Common myeloid progenitor, CD34-positive (primary cell): ENCODE results near the gene CCNK.

Experiments
- CTCF ChIA-PET: fragments of 350-600 bp; sonication (Branson Sonifier 250); formaldehyde crosslinking; loops from one replicate; lab custom pipeline; 2021; ENCODE audit warnings: antibody characterized with exemption; lab: Charles Lee
- POLR2A ChIA-PET: fragments of 350-600 bp; sonication (Branson Sonifier 250); formaldehyde crosslinking; loops from one replicate; lab custom pipeline; 2021; ENCODE audit warnings: antibody characterized with exemption; lab: Charles Lee
- DNase-seq, 3 donors: peaks; one replicate each; pipeline versions ENCODE4 v3.0.0 to v3.0.0-alpha.2; 2013
- H3K27ac ChIP-seq, 2 experiments: 1 replicate in 1 of 2; 2 replicates in 1 of 2; pipeline ENCODE4 v1.7.0; 2013; ENCODE audit warnings: inconsistent platforms in 2 of 2, low read length in 2 of 2, mild to moderate bottlenecking in 2 of 2, low read depth in 1 of 2, moderate library complexity in 1 of 2; ENCODE audit not compliant: severe bottlenecking in 2 of 2, insufficient read depth in 1 of 2, poor library complexity in 1 of 2
- H3K27me3 ChIP-seq, 5 experiments: replicated peaks in 2 of 5; 1 replicate in 3 of 5; 2 replicates in 2 of 5; pipeline versions ENCODE4 v1.6.1 to v1.7.0; 2013; ENCODE audit warnings: low read length in 4 of 5, mild to moderate bottlenecking in 2 of 5, moderate library complexity in 2 of 5, inconsistent platforms in 1 of 5; ENCODE audit not compliant: insufficient read depth in 5 of 5, control insufficient read depth in 4 of 5
- H3K36me3 ChIP-seq, 4 experiments: 1 replicate in 2 of 4; 2 replicates in 2 of 4; pipeline versions ENCODE4 v1.6.1 to v1.7.0; 2013; ENCODE audit warnings: low read length in 3 of 4, control low read depth in 1 of 4, mild to moderate bottlenecking in 1 of 4; ENCODE audit not compliant: control insufficient read depth in 4 of 4, insufficient read depth in 4 of 4
- H3K4me1 ChIP-seq, 4 experiments: 1 replicate in 3 of 4; 2 replicates in 1 of 4; pipeline versions ENCODE4 v1.6.1 to v1.7.1; 2013; ENCODE audit warnings: low read length in 3 of 4, mild to moderate bottlenecking in 3 of 4, control low read depth in 1 of 4, inconsistent platforms in 1 of 4, moderate library complexity in 1 of 4; ENCODE audit not compliant: control insufficient read depth in 4 of 4, insufficient read depth in 4 of 4; ENCODE audit errors: control extremely low read depth in 1 of 4
- H3K4me3 ChIP-seq, 7 experiments: 1 replicate in 4 of 7; 2 replicates in 3 of 7; pipeline versions ENCODE4 v1.5.1 to v1.7.0; 2013; ENCODE audit warnings: mild to moderate bottlenecking in 7 of 7, low read length in 6 of 7, moderate library complexity in 6 of 7, inconsistent platforms in 2 of 7, low read depth in 2 of 7, control low read depth in 1 of 7; ENCODE audit not compliant: insufficient read depth in 4 of 7, control insufficient read depth in 1 of 7; ENCODE audit errors: extremely low read depth in 1 of 7
- H3K9me3 ChIP-seq, 5 experiments: 1 replicate in 4 of 5; 2 replicates in 1 of 5; pipeline versions ENCODE4 v1.6.1 to v1.7.1; 2013; ENCODE audit warnings: low read length in 4 of 5, mild to moderate bottlenecking in 2 of 5, inconsistent platforms in 1 of 5, low read depth in 1 of 5, moderate library complexity in 1 of 5; ENCODE audit not compliant: control insufficient read depth in 4 of 5, insufficient read depth in 2 of 5; ENCODE audit errors: control extremely low read depth in 1 of 5
- WGBS: methylation state at CpG from one replicate; pipeline ENCODE4 v1.1.5; 2013; ENCODE audit not compliant: insufficient coverage; 5-methylcytosine and 5-hydroxymethylcytosine counted together

The CCNK gene

DNA sequence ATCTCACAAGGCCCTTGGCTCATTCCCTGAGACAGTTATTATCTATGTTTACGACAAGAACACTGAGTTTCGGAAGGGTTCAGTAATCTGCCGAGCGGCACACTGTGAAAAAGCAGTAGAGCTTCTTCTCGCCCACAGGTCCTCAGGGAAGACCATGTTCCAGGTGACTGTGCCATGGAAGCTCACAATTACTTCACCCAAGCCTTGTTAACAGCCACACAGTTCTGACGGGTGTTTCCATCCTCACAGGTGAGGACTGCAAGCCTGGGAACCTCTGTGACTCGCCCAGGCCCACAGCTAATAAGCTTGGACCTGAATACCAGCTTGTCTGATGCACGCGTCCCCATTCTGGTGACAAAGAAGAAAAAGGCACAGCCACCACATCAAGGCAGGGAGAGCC, 15.9 kb upstream of the CCNK start:
- Histone ChIP-seq H3K4me3 (no peak overlapping the region), H3K27me3 (no peaks in the 10 kb centered on the region), H3K27ac (no peak overlapping the region), H3K36me3 (peaks cover 19 to 65% (median 42%) of the 10 kb centered on the region in 4 experiments), H3K4me1 (peaks cover 0 to 23% (median 12%) of the 10 kb centered on the region in 4 experiments), H3K9me3 (no peaks in the 10 kb centered on the region)
- WGBS = 100% methylated on average over 9 of the region's 9 CpGs
- CTCF ChIA-PET = interaction anchor here (1.3 kb wide), 1 partner anchor 10 kb away, joined by 3 read pairs; no protein-coding TSS in a partner anchor
- no peak for DNase-seq
- POLR2A ChIA-PET = no interaction called here

DNA sequence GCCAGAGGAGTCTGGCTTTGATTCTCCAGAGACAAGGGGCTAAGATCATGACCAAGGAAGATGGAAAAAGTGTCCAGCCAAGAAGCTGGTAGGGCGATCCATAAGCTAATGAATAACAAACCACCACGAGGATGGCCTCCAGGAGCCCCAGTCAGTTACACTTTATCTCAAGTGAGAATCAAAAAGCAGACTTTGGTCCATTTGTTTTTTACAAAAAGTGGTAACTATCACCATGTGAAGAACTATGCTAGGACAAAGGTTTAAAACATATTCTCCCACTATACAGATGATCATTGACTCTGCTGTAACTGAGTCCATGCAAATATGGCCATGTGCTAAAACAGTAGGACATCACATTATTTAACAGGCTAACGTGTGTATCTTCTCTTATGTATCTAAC, 14.5 kb upstream of the CCNK start:
- DNase-seq = no peak
- H3K36me3 ChIP-seq = peaks cover 12 to 51% (median 32%) of the 10 kb centered on the region in 4 experiments
- ChIA-PET CTCF (interaction anchor here (1.4 kb wide), 1 partner anchor 15 kb away, joined by 3 read pairs; no protein-coding TSS in a partner anchor), POLR2A (no interaction called here)
- no peak overlapping the region for H3K4me3 ChIP-seq
- H3K27ac ChIP-seq = no peak overlapping the region
- no peaks in the 10 kb centered on the region for H3K9me3 ChIP-seq
- no peaks in the 10 kb centered on the region for H3K27me3 ChIP-seq
- WGBS = 90% methylated on average over 2 of the region's 3 CpGs
- peaks cover 0 to 23% (median 12%) of the 10 kb centered on the region in 4 experiments for H3K4me1 ChIP-seq

DNA sequence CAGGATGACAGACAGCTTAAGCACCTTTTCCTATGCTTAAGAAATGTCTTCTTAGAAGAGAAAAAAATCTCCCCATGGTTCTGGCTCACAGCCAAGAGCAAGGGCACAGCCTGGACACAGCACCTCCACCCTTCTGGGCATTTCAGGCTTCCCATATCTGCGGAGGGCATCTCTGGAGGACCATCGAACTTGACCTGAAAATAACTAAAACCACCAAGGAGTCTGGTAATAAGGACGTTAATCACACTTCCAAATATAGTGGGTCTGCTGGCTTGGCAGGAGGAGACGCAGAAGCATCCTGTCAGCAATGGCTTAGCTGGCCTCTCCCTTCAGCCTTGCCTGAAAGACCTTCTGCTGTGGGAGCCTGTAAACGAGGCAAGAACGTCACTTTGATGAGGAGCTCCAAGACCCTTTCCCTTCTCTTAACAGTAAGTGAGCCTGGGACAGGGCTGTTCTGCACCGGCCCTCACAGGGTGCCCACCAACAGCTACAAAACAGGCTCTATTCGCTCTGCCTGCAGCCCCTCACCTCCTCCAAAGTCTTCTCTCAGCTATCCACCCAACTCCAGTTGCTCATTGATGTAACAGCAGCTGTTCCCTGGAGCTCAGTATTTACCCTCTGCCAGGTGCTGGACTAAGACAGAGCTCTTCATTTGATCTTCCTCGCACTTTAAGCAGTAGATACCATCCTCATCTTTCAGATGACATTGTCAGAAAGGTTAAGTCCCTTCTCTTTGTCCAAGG, 13.7 kb upstream of the CCNK start:
- WGBS = 86% methylated on average over 7 of the region's 9 CpGs
- no peak for DNase-seq
- peaks cover 10 to 45% (median 27%) of the 10 kb centered on the region in 4 experiments for H3K36me3 ChIP-seq
- H3K27me3 ChIP-seq = no peaks in the 10 kb centered on the region
- no peak overlapping the region for H3K27ac ChIP-seq
- POLR2A ChIA-PET = no interaction called here
- CTCF ChIA-PET = interaction anchor here (1.4 kb wide), 1 partner anchor 16 kb away, joined by 3 read pairs; no protein-coding TSS in a partner anchor
- peaks cover 0 to 23% (median 12%) of the 10 kb centered on the region in 4 experiments for H3K4me1 ChIP-seq
- no peak overlapping the region for H3K4me3 ChIP-seq
- H3K9me3 ChIP-seq = no peaks in the 10 kb centered on the region

DNA sequence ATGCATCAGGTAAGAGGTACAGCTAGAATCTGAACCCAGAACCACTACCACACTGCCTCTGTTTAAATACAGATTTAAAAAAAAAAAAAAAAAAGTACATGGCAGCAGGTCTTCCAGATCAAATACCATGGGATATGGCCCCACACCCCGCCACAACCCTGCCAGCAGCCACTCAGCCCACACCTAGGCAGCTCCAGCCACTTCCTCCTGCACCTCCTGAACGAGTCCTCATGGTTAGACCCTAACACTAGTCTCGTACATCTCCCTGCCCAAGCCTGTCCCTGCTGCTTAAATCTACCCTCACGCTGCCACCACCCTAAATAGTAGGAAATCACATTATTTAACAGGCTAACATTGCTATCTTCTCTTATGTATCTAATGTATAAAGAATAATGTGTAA, 13.1 kb upstream of the CCNK start:
- CTCF ChIA-PET = interaction anchor here (1.4 kb wide), 1 partner anchor 17 kb away, joined by 3 read pairs; no protein-coding TSS in a partner anchor
- Histone ChIP-seq H3K36me3 (peaks cover 6 to 40% (median 23%) of the 10 kb centered on the region in 4 experiments), H3K9me3 (no peaks in the 10 kb centered on the region), H3K4me3 (no peak overlapping the region), H3K27ac (no peak overlapping the region), H3K4me1 (peaks cover 0 to 23% (median 12%) of the 10 kb centered on the region in 4 experiments), H3K27me3 (no peaks in the 10 kb centered on the region)
- no peak for DNase-seq
- 100% methylated on average over 1 of the region's 4 CpGs for WGBS
- POLR2A ChIA-PET = no interaction called here

DNA sequence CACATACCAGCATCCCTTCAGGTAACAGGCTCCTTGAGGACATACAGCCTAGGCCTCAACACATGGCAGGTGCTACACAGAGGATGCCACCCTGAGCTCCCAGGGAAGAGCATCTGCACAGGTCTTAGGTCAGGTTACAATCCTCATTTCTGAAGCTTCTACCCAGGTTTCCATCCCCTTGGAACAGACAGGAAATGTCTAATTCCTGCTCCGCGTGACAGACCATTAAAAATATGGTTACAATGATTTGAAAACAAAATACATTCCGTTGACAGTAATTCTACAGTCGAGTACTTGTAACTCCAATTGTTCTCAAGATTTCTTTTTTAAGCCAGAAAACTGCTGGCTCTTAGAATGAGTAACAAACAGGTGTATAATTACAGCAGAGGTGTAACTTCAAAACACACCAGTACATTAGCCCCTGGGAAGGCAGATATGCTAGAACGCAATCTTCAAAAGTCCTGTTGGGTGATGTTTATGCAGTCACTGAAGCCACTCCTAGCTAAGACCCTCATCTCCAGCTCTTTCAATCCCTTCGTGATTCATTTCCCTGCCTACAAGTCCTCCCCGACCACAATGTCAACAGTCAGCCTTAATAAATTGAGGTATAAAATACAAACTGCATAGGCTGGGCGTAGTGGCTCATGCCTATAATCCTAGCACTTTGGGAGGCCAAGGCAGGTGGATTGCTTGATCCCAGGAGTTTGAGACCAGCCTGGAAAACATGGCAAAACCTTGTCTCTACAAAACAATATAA, 12.2 kb upstream of the CCNK start:
- WGBS = 63% methylated on average over 2 of the region's 8 CpGs
- no peak for DNase-seq
- POLR2A ChIA-PET = no interaction called here
- CTCF ChIA-PET = interaction anchor here (0.8 kb wide), 1 partner anchor 30 kb away, joined by 3 read pairs; no protein-coding TSS in a partner anchor
- Histone ChIP-seq H3K27ac (no peak overlapping the region), H3K4me3 (no peak overlapping the region), H3K4me1 (peaks cover 2 to 23% (median 12%) of the 10 kb centered on the region in 4 experiments), H3K36me3 (peaks cover 5 to 30% (median 15%) of the 10 kb centered on the region in 4 experiments), H3K27me3 (no peaks in the 10 kb centered on the region), H3K9me3 (no peaks in the 10 kb centered on the region)

DNA sequence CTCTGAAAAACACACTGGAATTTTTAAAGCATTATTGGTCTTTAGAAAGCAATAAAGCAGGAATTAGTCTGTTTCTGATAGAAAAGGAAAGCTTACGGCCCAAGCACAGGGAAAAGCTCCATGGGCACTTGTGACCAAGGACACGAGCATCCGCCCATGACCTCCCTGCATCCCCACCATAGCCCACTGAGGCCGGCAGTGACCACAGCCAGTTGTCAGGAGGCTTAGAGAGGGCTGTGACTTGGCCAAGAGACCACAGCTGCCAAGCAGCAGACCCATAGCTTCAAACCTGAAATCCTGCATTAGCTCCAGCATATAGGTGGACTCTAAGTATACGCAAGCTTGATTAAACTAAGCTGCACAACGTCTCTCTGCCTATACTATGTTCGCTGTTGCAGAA, 9.5 kb upstream of the CCNK start:
- POLR2A ChIA-PET = no interaction called here
- Histone ChIP-seq H3K36me3 (peaks cover 0 to 12% (median 0%) of the 10 kb centered on the region in 4 experiments), H3K4me1 (peaks cover 2 to 29% (median 14%) of the 10 kb centered on the region in 4 experiments), H3K27ac (no peak overlapping the region), H3K9me3 (no peaks in the 10 kb centered on the region), H3K27me3 (no peaks in the 10 kb centered on the region), H3K4me3 (no peak overlapping the region)
- WGBS = 100% methylated on average over 6 of the region's 7 CpGs
- DNase-seq = no peak
- CTCF ChIA-PET = interaction anchor here (0.9 kb wide), 1 partner anchor 10 kb away, joined by 3 read pairs; no protein-coding TSS in a partner anchor
